Mucosa of descending colon (tissue), 3 donors: ENCODE data around the gene CACNA1D. TPM values are rescaled to one million over a fixed set of nuclear protein-coding genes. Genes with fewer than 3 reads are reported as not detected.
A peak's percentile ranks its signal among the peaks of the same experiment; 100 is the strongest.

Experiments used
- ATAC-seq: fragments of 200-7000 bp; cut with Tn5 transposase; one replicate; pipeline ENCODE4 v1.9.1; 2020; ENCODE audit warnings: mild to moderate bottlenecking, moderate library complexity
- DNase-seq, 3 donors: peaks; one replicate each; pipeline ENCODE4 v3.0.0-alpha.2; 2020
- H3K36me3 ChIP-seq: fragments of 200-600 bp; one replicate; pipeline ENCODE4 v1.8.0; 2021; ENCODE audit warnings: low read depth, mild to moderate bottlenecking
- H3K4me1 ChIP-seq: fragments of 200-600 bp; one replicate; pipeline ENCODE4 v1.8.0; 2021; ENCODE audit warnings: low read depth, mild to moderate bottlenecking
- H3K4me3 ChIP-seq: fragments of 200-600 bp; one replicate; pipeline ENCODE4 v1.8.0; 2021; ENCODE audit warnings: mild to moderate bottlenecking
- H3K9me3 ChIP-seq: fragments of 200-600 bp; one replicate; pipeline ENCODE4 v1.8.0; 2021; ENCODE audit warnings: mild to moderate bottlenecking
- CTCF ChIP-seq: fragments of 200-600 bp; IDR thresholded peaks from one replicate; pipeline ENCODE4 v1.8.0; 2022; ENCODE audit warnings: antibody characterized with exemption, mild to moderate bottlenecking
- intact Hi-C, 2 donors: fragments of 100-400 bp; cut with DNase I in 1 of 2; cut with micrococcal nuclease in 1 of 2; formaldehyde crosslinking; loops; one replicate each; pipeline versions ENCODE4 v1.11.0 to v1.11.1; 2022; cut with DNase I, micrococcal nuclease
- total RNA-seq, 3 donors: library from RNA; stranded (reverse); fragmentation: NEBNext Ultra II Directional in 2 of 3; extraction: Animal tissue kit (Norgen Biotek cat#: 25700) in 2 of 3; gene quantifications; one replicate each; pipeline versions ENCODE4 v1.2.1 to v1.2.4, GENCODE V29; 2021 to 2023
- donor health status: DM: no; HTN: no; CAD: no; lungs with moderate emphysema.
- donor health status: DM: no; HTN: no; CAD: no.
- donor health status: DM: no; HTN: yes; CAD: no.

CACNA1D gene
- total RNA-seq, 3 donors from 2014 or later, result 13.8 to 38.1 (median 22.2) TPM

GRCh38 chr3:53842436-53843194 lies 348.2 kb downstream of the CACNA1D start:
- TF ChIP-seq CTCF, result no peak
- ATAC-seq (peak; percentile 65), DNase-seq (peak; percentile 79 to 81 (median 80))
- Histone ChIP-seq H3K9me3 (no peaks in the 10 kb centered on the region), H3K4me1 (peaks cover 30% of the 10 kb centered on the region), H3K36me3 (no peaks in the 10 kb centered on the region), H3K4me3 (no peak overlapping the region)
- intact Hi-C loops, result no loop called here

GRCh38 chr3:53843195-53844177 lies 349.1 kb downstream of the CACNA1D start:
- H3K36me3 ChIP-seq, result no peaks in the 10 kb centered on the region
- TF ChIP-seq CTCF, result no peak
- peaks cover 30% of the 10 kb centered on the region for H3K4me1 ChIP-seq
- intact Hi-C loops, result no loop called here
- no peaks in the 10 kb centered on the region for H3K9me3 ChIP-seq
- no peak for ATAC-seq
- no peak overlapping the region for H3K4me3 ChIP-seq
- DNase-seq, result peak in 2 of 3 donors; percentile 35 to 53

DNA sequence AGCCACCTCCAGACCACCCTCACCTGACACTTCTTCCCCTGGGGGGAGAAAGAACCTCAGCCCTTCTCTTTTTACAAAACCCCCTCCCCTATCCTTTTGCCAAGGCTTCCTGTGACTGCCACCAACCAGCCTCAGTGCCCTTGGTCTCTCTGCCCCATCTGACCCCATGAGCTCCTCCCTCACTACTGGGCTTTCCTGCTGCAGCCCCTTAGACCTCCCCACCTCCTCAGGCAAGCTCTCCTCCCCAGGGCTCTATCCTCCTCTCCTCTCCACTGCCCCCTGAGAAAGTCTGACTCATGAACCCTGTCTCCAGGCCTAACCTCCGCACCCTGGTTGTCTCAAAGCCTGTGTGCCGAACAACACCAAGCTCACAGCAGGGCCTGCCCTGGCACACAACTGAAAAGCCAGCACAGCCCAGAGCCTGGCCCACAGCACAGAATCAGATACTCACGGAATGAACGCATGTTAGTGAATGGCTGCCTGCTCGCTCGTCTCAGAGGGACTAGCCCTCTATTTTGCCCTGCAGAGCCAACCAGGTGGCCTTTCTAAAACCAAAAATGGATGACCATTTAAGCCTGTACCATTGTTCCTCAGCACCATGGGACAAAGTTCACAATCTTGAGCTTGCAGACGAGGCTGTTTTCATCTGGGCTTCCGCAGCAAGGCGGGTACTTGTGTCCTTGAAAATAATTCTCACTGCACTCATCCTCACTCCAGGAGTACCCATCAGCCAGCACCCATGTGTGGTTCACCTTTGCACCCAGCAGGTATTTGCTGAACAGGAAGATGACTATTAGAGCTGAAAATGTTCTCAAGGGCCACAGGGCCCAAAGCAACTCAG lies 350.1 kb downstream of the CACNA1D start:
- Histone ChIP-seq H3K4me1 (peaks cover 30% of the 10 kb centered on the region), H3K4me3 (no peak overlapping the region), H3K9me3 (no peaks in the 10 kb centered on the region), H3K36me3 (no peaks in the 10 kb centered on the region)
- peak; percentile 34 for ATAC-seq
- no peak for TF ChIP-seq CTCF
- peak in 2 of 3 donors; percentile 54 to 58 for DNase-seq
- intact Hi-C loops, result no loop called here

GRCh38 chr3:53845103-53845880 lies 350.9 kb downstream of the CACNA1D start:
- Histone ChIP-seq H3K4me1 (peaks cover 30% of the 10 kb centered on the region), H3K9me3 (no peaks in the 10 kb centered on the region), H3K4me3 (peak overlapping the region; percentile 56), H3K36me3 (no peaks in the 10 kb centered on the region)
- DNase-seq (peak in 2 of 3 donors; percentile 68 to 73), ATAC-seq (peak; percentile 36)
- intact Hi-C loops, result no loop called here
- no peak for TF ChIP-seq CTCF

DNA sequence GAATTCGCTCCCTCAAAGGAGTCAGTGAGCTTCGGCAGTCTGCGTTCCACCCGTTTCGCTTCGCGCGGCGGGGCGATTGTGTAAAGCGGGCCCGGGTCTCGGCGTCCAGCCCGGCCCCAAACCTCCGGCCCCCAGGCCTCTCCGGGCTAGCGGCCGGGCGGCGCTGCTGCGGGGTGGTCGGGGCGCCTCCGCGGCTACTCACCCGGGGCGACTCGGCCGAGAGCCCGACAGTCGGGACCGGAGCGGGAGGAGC lies 351.4 kb downstream of the CACNA1D start:
- intact Hi-C loops, result no loop called here
- ATAC-seq, result no peak
- Histone ChIP-seq H3K36me3 (no peaks in the 10 kb centered on the region), H3K9me3 (no peaks in the 10 kb centered on the region), H3K4me3 (peak overlapping the region; percentile 56), H3K4me1 (peaks cover 30% of the 10 kb centered on the region)
- no peak for DNase-seq
- TF ChIP-seq CTCF, result no peak
